ENCODE measurements around the gene DPP6.

- peak; percentile 60; the same call in 1 of the 2 replicates for TF ChIP-seq CTCF (IDR thresholded peaks at IDR 0.05)
- TF ChIP-seq POLR2AphosphoS5 (IDR thresholded peaks at IDR 0.05; ENCODE audit: low read depth, low read length) = no peak
- no peak for TF ChIP-seq SIN3A (IDR thresholded peaks at IDR 0.05; ENCODE audit: borderline replicate concordance, insufficient read depth, low read depth, low read length)
Measured at GRCh38 chr7:154832557-154833138, 780.5 kb downstream of the DPP6 start.

All from Panc1 (cell line).